Thymus (tissue), 11 donors: ENCODE data around the gene TSPO2. TPM values are rescaled to one million over a fixed set of nuclear protein-coding genes. Genes with fewer than 3 reads are reported as not detected.

Experiments
- DNase-seq, 9 donors: peaks; one replicate each; pipeline ENCODE4 v3.0.0-alpha.2; 2013; ENCODE audit warnings: low spot score in 9 of 9, low read depth in 6 of 9, missing footprints in 1 of 9
- H3K27ac ChIP-seq, 2 donors: one replicate each; pipeline ENCODE4 v1.5.1; 2013; ENCODE audit warnings: control low read depth in 1 of 2, low read depth in 1 of 2, low read length in 1 of 2, mild to moderate bottlenecking in 1 of 2, moderate library complexity in 1 of 2
- H3K27me3 ChIP-seq, 2 donors: one replicate each; pipeline ENCODE4 v1.5.1; 2013; ENCODE audit warnings: low read length in 1 of 2; ENCODE audit not compliant: control insufficient read depth in 2 of 2, insufficient read depth in 1 of 2
- H3K36me3 ChIP-seq, 2 donors: one replicate each; pipeline ENCODE4 v1.5.1; 2013; ENCODE audit warnings: low read length in 1 of 2, mild to moderate bottlenecking in 1 of 2, moderate library complexity in 1 of 2; ENCODE audit not compliant: control insufficient read depth in 2 of 2, insufficient read depth in 2 of 2
- H3K4me1 ChIP-seq, 2 donors: one replicate each; pipeline ENCODE4 v1.5.1; 2013; ENCODE audit warnings: low read length in 2 of 2; ENCODE audit not compliant: control insufficient read depth in 2 of 2, insufficient read depth in 2 of 2
- H3K4me3 ChIP-seq, 2 donors: one replicate each; pipeline ENCODE4 v1.5.1; 2013; ENCODE audit warnings: low read length in 2 of 2, control low read depth in 1 of 2, mild to moderate bottlenecking in 1 of 2
- H3K9me3 ChIP-seq, 2 donors: one replicate each; pipeline ENCODE4 v1.5.1; 2013; ENCODE audit warnings: low read length in 1 of 2, mild to moderate bottlenecking in 1 of 2; ENCODE audit not compliant: control insufficient read depth in 2 of 2, insufficient read depth in 1 of 2
- WGBS: extraction: QIAGEN DNeasy Blood & Tissue Kit; methylation state at CpG from one replicate; pipeline ENCODE4 v1.1.7; 2013; 5-methylcytosine and 5-hydroxymethylcytosine counted together
- polyA plus RNA-seq: library from polyadenylated mRNA; stranded (reverse); fragments of 200-250 nt; gene quantifications from one replicate; pipeline ENCODE4 v1.2.3, GENCODE V29; 2013
- total RNA-seq: library from RNA; stranded (reverse); fragments of 120-200 nt; gene quantifications from one replicate; pipeline ENCODE4 v1.2.4, GENCODE V29; 2013
- donor health status: healthy.

The TSPO2 gene
- total and polyA plus RNA-seq, 2 donors, result 0.09 to 0.38 TPM

GRCh38 chr6:41065550-41066026 lies 23.3 kb downstream of the TSPO2 start:
- no peak overlapping the region for H3K4me3 ChIP-seq
- peak overlapping the region in 1 of 2 donors; percentile 2 for H3K27ac ChIP-seq
- no peaks in the 10 kb centered on the region for H3K27me3 ChIP-seq
- peaks cover 8 to 74% of the 10 kb centered on the region in 2 donors for H3K36me3 ChIP-seq
- WGBS, result 98% methylated on average over 2 of the region's 2 CpGs
- no peak for DNase-seq
- no peaks in the 10 kb centered on the region for H3K9me3 ChIP-seq
- peaks cover 0 to 10% of the 10 kb centered on the region in 2 donors for H3K4me1 ChIP-seq

DNA sequence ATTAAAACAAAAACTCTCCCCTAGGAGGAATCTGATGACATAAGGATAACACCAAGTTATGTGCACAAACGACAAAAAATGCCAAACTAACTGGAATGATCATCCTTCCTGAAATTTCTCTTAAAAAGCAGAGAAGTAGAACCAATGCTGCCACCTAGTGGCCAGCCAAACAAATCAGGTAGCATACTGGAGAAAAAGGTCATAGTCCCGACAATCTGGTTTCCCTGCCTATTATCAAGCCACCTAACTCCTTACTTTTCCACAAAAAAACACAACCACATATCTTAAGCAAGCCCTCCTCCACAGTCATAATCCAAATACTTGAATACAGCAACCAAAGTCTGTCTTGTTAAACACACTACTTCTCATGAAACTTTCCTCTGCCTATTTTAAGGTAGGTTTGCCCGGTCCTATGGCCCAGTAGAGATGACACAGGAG lies 24.6 kb downstream of the TSPO2 start:
- Histone ChIP-seq H3K4me1 (peaks cover 5 to 10% of the 10 kb centered on the region in 2 donors), H3K4me3 (no peak overlapping the region), H3K27me3 (no peaks in the 10 kb centered on the region), H3K36me3 (peaks cover 3 to 66% of the 10 kb centered on the region in 2 donors), H3K27ac (no peak overlapping the region), H3K9me3 (no peaks in the 10 kb centered on the region)
- WGBS, result 38% methylated on average over 3 of the region's 3 CpGs
- DNase-seq, result peak in 8 of 9 donors; percentile 45 to 85 (median 75)

DNA sequence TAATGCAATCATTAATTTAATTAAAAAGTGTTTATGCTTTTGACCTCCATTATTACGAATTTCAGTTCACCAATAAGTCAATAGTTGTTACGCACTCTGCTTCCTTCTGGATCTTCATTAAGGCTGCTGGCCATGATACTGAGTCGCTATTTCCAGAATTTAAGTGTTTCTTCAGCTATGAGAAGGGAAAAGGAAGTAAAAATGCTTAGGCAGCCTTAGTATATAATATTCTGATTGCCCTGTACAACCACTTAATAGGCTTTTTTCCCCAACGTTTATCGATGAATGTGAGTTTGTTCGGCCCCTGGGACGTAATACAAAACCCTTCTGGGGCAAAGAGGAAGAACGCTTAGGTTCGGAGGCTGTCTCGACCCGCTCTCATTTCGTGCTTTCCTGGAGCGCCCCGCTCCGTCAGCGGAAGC lies 29.2 kb downstream of the TSPO2 start:
- Histone ChIP-seq H3K9me3 (no peaks in the 10 kb centered on the region), H3K36me3 (peaks cover 3 to 29% of the 10 kb centered on the region in 2 donors), H3K27me3 (no peaks in the 10 kb centered on the region), H3K4me1 (peaks cover 17 to 23% of the 10 kb centered on the region in 2 donors), H3K4me3 (peak overlapping the region; percentile 76 to 93), H3K27ac (peak overlapping the region; percentile 99)
- peak in 2 of 9 donors; percentile 68 to 80 for DNase-seq
- under 1% methylated on average over 16 of the region's 16 CpGs for WGBS

DNA sequence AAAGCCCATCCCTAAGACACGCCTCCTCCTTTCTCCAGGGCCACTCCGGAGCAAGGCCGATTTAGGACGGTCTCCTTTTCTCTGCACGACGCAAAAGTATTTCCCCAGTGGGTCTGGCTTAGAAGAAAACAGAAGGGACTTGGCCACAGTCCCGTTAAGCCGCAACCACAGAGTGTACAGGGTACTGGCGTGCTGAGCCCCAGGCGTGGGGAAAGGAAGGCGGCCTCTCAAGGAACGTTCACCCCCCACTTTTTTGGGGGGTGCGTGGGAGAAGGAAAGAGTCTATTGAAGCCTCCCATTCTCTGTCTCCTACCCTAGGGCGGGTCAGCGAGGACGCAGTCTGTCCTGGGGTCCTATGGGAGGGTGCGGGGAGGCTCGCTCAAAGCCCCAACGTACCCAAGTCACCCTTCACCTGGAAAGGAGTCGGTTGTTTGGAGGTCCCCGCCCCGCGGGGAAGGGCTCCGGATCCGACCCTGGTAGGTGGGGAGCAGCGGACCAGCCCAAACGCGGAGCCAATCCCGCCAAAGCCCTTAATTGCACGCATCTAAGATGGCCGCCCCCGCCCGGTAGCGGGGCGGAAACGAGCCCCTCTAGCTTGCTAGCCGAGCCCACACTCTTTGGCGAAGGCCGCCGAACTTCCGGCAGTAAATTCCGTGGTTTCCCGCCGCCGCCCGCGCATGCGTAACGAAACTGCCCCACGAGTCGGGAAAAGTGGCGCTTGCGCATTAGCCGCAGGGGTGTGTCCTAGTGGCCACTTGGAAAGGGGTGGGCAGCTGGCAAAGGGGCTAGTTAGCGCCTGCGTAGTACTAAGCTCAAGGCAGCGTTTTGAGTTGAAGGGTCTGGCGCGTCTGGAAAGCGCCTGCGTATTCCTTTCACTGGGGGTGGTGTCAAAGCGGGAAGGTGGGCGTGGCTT lies 29.9 kb downstream of the TSPO2 start, which contains the start of gene OARD1:
Gene OARD1 (minus strand): TSS at position 434 of the 913 bp plus-strand sequence. CDS start 722 bp downstream, outside the sequence.
- no peaks in the 10 kb centered on the region for H3K9me3 ChIP-seq
- peak within 1 kb of the TSS; percentile 76 to 93 for H3K4me3 ChIP-seq
- DNase-seq, result peak in 8 of 9 donors; percentile 98 to 100 (median 99)
- peak within 1 kb of the TSS; percentile 99 for H3K27ac ChIP-seq
- H3K36me3 ChIP-seq, result peaks cover 3 to 24% of the 10 kb centered on the region in 2 donors
- H3K4me1 ChIP-seq, result peaks cover 17 to 25% of the 10 kb centered on the region in 2 donors
- under 1% methylated on average over 63 of the region's 63 CpGs for WGBS
- H3K27me3 ChIP-seq, result no peaks in the 10 kb centered on the region

GRCh38 chr6:41072836-41073202 lies 30.6 kb downstream of the TSPO2 start, which contains the start of gene NFYA:
Gene NFYA (plus strand): TSS chr6:41072974. CDS start chr6:41079090, 6,116 bp downstream.
- no peaks in the 10 kb centered on the region for H3K27me3 ChIP-seq
- WGBS, result under 1% methylated on average over 37 of the region's 37 CpGs
- peak in 1 of 9 donors; percentile 100 for DNase-seq
- peak within 1 kb of the TSS; percentile 99 for H3K27ac ChIP-seq
- H3K36me3 ChIP-seq, result peaks cover 3 to 22% of the 10 kb centered on the region in 2 donors
- peak within 1 kb of the TSS; percentile 76 to 93 for H3K4me3 ChIP-seq
- no peaks in the 10 kb centered on the region for H3K9me3 ChIP-seq
- peaks cover 17 to 25% of the 10 kb centered on the region in 2 donors for H3K4me1 ChIP-seq

GRCh38 chr6:41073203-41073967 lies 31.1 kb downstream of the TSPO2 start:
- Histone ChIP-seq H3K36me3 (peaks cover 3 to 18% of the 10 kb centered on the region in 2 donors), H3K4me1 (peaks cover 17 to 25% of the 10 kb centered on the region in 2 donors), H3K4me3 (peak overlapping the region; percentile 76 to 93), H3K27ac (peak overlapping the region; percentile 99), H3K27me3 (no peaks in the 10 kb centered on the region), H3K9me3 (no peaks in the 10 kb centered on the region)
- under 1% methylated on average over 74 of the region's 74 CpGs for WGBS
- DNase-seq, result peak in 8 of 9 donors; percentile 59 to 88 (median 76)

GRCh38 chr6:41073968-41074691 lies 31.9 kb downstream of the TSPO2 start:
- no peaks in the 10 kb centered on the region for H3K27me3 ChIP-seq
- WGBS, result 22% methylated on average over 11 of the region's 11 CpGs
- peak in 1 of 9 donors; percentile 47 for DNase-seq
- H3K9me3 ChIP-seq, result no peaks in the 10 kb centered on the region
- H3K4me1 ChIP-seq, result peaks cover 17 to 25% of the 10 kb centered on the region in 2 donors
- H3K4me3 ChIP-seq, result peak overlapping the region; percentile 76 to 93
- H3K36me3 ChIP-seq, result peaks cover 0 to 15% of the 10 kb centered on the region in 2 donors
- peak overlapping the region; percentile 99 for H3K27ac ChIP-seq

GRCh38 chr6:41074692-41075436 lies 32.6 kb downstream of the TSPO2 start:
- no peaks in the 10 kb centered on the region for H3K27me3 ChIP-seq
- WGBS, result 80% methylated on average over 11 of the region's 11 CpGs
- H3K4me3 ChIP-seq, result peak overlapping the region; percentile 76 to 93
- peaks cover 2 to 15% of the 10 kb centered on the region in 2 donors for H3K36me3 ChIP-seq
- no peaks in the 10 kb centered on the region for H3K9me3 ChIP-seq
- H3K27ac ChIP-seq, result peak overlapping the region in 1 of 2 donors; percentile 99
- DNase-seq, result no peak
- peaks cover 17 to 25% of the 10 kb centered on the region in 2 donors for H3K4me1 ChIP-seq
